Spinal cord (tissue), 10 donors: ENCODE measurements around the gene RNF183. TPM values are rescaled to one million over a fixed set of nuclear protein-coding genes. Genes with fewer than 3 reads are reported as not detected.
A peak's percentile ranks its signal among the peaks of the same experiment; 100 is the strongest.
"Not testable (repeated sequence)": the region's sequence is repeated elsewhere in the genome, so short reads cannot be mapped to it uniquely, and the experiment has no call there.

ENCODE experiments used
- DNase-seq, 6 donors: peaks; one replicate each; pipeline versions ENCODE4 v3.0.0 to v3.0.0-alpha.2; 2013 to 2015; ENCODE audit warnings: low spot score in 6 of 6, low read depth in 4 of 6
- H3K27ac ChIP-seq: one replicate; pipeline ENCODE4 v1.5.1; 2013; ENCODE audit warnings: low read depth, low read length, control low read depth
- H3K27me3 ChIP-seq: one replicate; pipeline ENCODE4 v1.6.1; 2013; ENCODE audit warnings: low read length; ENCODE audit not compliant: control insufficient read depth, insufficient read depth
- H3K36me3 ChIP-seq: one replicate; pipeline ENCODE4 v1.6.1; 2013; ENCODE audit warnings: low read length; ENCODE audit not compliant: control insufficient read depth, insufficient read depth
- H3K4me1 ChIP-seq: one replicate; pipeline ENCODE4 v1.6.1; 2013; ENCODE audit warnings: low read length; ENCODE audit not compliant: control insufficient read depth, insufficient read depth
- H3K4me3 ChIP-seq: one replicate; pipeline ENCODE4 v1.5.1; 2013; ENCODE audit warnings: low read depth, low read length, control low read depth
- H3K9me3 ChIP-seq: one replicate; pipeline ENCODE4 v1.6.1; 2013; ENCODE audit warnings: low read length; ENCODE audit not compliant: control insufficient read depth, insufficient read depth
- WGBS: methylation state at CpG from one replicate; pipeline ENCODE4 v1.1.5; 2013; ENCODE audit warnings: missing lambda C conversion rate; ENCODE audit not compliant: insufficient coverage; 5-methylcytosine and 5-hydroxymethylcytosine counted together
- polyA plus RNA-seq, 2 donors: library from polyadenylated mRNA; unstranded; fragments of 120-200 nt; gene quantifications; one replicate each; pipeline ENCODE4 v1.2.1, GENCODE V29; 2013; ENCODE audit not compliant: insufficient read length in 2 of 2
- total RNA-seq, 2 donors: library from RNA; depleted of rRNA in 1 of 2; stranded (reverse); fragments of 120-200 nt in 1 of 2; fragments of >200 nt in 1 of 2; gene quantifications; one replicate each; pipeline versions ENCODE4 v1.2.3 to v1.2.4, GENCODE V29; 2013 to 2014
- donor health status: healthy.

The RNF183 gene
- total and polyA plus RNA-seq, 4 donors = 0.11 to 0.12 TPM; not detected in 2

GRCh38 chr9:113306566-113306965, 3.4 kb upstream of the RNF183 start:
- Histone ChIP-seq H3K4me1 (no peaks in the 10 kb centered on the region), H3K36me3 (no peaks in the 10 kb centered on the region), H3K4me3 (no peak overlapping the region), H3K27ac (no peak overlapping the region), H3K27me3 (no peaks in the 10 kb centered on the region), H3K9me3 (no peaks in the 10 kb centered on the region)
- no peak for DNase-seq
- no CpG with 5 or more reads among the region's 1 CpG for WGBS

- 100% methylated on average over 1 of the region's 8 CpGs for WGBS
- no peaks in the 10 kb centered on the region for H3K9me3 ChIP-seq
- no peak overlapping the region for H3K4me3 ChIP-seq
These were observed 1.6 kb downstream of the RNF183 start for GRCh38 chr9:113301548-113301947.

GRCh38 chr9:113299800-113300292, 3.3 kb downstream of the RNF183 start:
- H3K4me3 ChIP-seq = no peak overlapping the region
- no peaks in the 10 kb centered on the region for H3K9me3 ChIP-seq
- H3K27ac ChIP-seq = no peak overlapping the region
- peaks cover 3% of the 10 kb centered on the region for H3K36me3 ChIP-seq
- WGBS = 72% methylated on average over 6 of the region's 8 CpGs
- no peaks in the 10 kb centered on the region for H3K4me1 ChIP-seq
- H3K27me3 ChIP-seq = no peaks in the 10 kb centered on the region
- DNase-seq = peak in 1 of 6 donors; percentile 14

More at GRCh38 chr9:113301548-113301947, 1.6 kb downstream of the RNF183 start:
- no peaks in the 10 kb centered on the region for H3K27me3 ChIP-seq
- no peak for DNase-seq
- no peaks in the 10 kb centered on the region for H3K4me1 ChIP-seq
- H3K36me3 ChIP-seq = peaks cover 3% of the 10 kb centered on the region
- H3K27ac ChIP-seq = no peak overlapping the region

GRCh38 chr9:113298924-113299770, 4.0 kb downstream of the RNF183 start:
- no peak for DNase-seq

DNA sequence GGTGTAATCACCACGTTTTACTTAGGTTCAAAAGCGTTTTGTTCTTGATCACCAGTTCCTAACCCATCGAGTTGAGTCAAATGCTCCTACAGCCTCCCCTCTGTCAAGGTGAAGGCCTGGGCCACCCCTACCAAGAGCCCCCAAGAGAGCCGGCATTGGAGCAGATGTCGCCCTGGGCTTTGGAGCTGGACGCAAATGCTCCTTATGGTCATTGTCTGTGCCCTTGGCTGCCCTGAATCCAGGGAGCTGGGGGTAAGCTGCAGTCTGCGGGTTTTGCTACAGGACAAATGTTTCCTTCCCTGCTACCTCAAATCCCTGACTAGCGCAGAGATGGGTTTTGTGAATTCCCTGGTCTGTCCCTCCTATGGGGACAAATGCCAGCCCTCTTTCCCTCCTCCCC, 4.9 kb downstream of the RNF183 start:
- Histone ChIP-seq H3K9me3 (no peaks in the 10 kb centered on the region), H3K4me3 (no peak overlapping the region), H3K27ac (no peak overlapping the region), H3K4me1 (no peaks in the 10 kb centered on the region), H3K36me3 (peaks cover 6% of the 10 kb centered on the region), H3K27me3 (no peaks in the 10 kb centered on the region)
- 94% methylated on average over 8 of the region's 8 CpGs for WGBS
- no peak for DNase-seq

More at GRCh38 chr9:113298924-113299770, 4.0 kb downstream of the RNF183 start:
- H3K36me3 ChIP-seq = peaks cover 3% of the 10 kb centered on the region
- no peaks in the 10 kb centered on the region for H3K4me1 ChIP-seq
- no peak overlapping the region for H3K27ac ChIP-seq
- H3K4me3 ChIP-seq = no peak overlapping the region
- no peaks in the 10 kb centered on the region for H3K27me3 ChIP-seq
- H3K9me3 ChIP-seq = no peaks in the 10 kb centered on the region
- 90% methylated on average over 11 of the region's 15 CpGs for WGBS

- Histone ChIP-seq H3K27me3 (no peaks in the 10 kb centered on the region), H3K4me1 (no peaks in the 10 kb centered on the region), H3K9me3 (no peaks in the 10 kb centered on the region), H3K27ac (no peak overlapping the region), H3K4me3 (no peak overlapping the region), H3K36me3 (peaks cover 11% of the 10 kb centered on the region)
- no peak for DNase-seq
- WGBS = 65% methylated on average over 6 of the region's 9 CpGs
These were observed 6.2 kb downstream of the RNF183 start for GRCh38 chr9:113296796-113297558.

DNA sequence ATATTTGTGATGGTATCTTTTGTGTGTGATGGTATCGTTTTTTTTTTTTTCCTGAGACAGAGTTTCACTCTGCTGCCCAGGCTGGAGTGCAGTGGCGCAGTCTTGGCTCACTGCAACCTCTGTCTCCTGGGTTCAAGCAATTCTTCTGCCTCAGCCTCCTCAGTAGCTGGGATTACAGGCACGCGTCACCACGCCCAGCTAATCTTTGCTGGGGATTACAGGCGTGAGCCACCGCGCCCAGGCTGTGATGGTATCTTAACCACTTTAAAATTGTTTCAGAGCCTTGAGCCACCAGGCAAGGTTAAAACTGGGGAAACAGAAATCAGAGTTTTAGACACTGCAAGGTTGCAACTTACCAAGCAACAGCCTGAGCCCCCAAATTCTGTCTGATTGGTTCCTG, 6.9 kb downstream of the RNF183 start:
- H3K4me3 ChIP-seq, DNase-seq, H3K9me3 ChIP-seq, H3K4me1 ChIP-seq, H3K27ac ChIP-seq, H3K27me3 ChIP-seq: not testable (repeated sequence)
- peaks cover 18% of the 10 kb centered on the region for H3K36me3 ChIP-seq
- WGBS = 80% methylated on average over 7 of the region's 8 CpGs

DNA sequence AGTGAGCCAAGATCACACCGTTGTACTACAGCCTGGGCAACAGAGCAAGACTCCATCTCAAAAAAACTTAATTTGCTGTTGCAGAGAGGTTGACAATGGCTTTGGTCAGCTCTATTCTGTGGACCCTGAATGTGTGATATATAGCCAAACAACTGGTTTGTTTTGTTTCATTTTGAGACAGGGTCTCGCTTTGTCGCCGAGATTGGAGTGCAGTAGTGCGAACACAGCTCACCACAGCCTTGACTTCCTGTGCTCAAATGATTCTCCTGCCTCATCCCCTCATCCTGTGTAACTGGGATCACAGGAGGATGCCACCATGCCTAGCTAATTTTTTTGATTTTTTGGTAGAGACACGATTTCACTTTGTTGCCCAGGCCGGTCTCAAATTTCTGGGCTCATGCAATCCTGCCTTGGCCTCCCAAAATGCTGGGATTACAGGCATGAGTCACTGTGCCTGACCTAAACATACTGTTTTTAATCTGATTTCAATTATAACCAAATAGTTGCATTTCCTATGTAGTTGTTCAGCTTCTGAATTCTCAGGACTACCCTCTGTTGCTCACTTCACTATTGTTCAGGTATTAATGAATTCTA, 9.8 kb downstream of the RNF183 start:
- H3K36me3 ChIP-seq = peaks cover 35% of the 10 kb centered on the region
- H3K4me1 ChIP-seq = no peaks in the 10 kb centered on the region
- no peaks in the 10 kb centered on the region for H3K9me3 ChIP-seq
- DNase-seq = no peak
- H3K27ac ChIP-seq = no peak overlapping the region
- no peak overlapping the region for H3K4me3 ChIP-seq
- 88% methylated on average over 4 of the region's 7 CpGs for WGBS
- no peaks in the 10 kb centered on the region for H3K27me3 ChIP-seq

DNA sequence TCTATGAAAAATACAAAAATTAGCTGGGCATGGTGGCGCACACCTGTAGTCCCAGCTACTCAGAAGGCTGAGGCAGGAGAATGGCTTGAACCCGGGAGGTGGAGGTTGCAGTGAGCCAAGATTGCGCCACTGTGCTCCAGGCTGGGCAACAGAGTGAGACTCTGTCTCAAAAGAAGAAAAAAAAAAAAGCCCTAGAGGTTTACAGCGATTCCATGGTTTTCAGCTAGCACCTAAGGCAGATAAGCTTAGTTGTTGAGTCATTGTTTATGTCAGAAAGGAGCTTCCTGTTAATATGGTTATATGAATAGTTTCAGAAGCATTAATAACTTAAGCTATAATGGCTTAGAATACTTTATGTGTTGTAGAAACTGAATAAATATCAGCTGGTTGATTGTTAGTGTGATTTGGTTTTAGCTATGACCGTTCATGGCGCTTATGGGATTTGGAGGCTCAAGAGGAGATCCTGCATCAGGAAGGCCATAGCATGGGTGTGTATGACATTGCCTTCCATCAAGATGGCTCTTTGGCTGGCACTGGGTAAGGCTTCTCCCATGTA, 13.0 kb downstream of the RNF183 start:
- Histone ChIP-seq H3K9me3 (no peaks in the 10 kb centered on the region), H3K27me3 (no peaks in the 10 kb centered on the region), H3K4me3 (no peak overlapping the region), H3K27ac (no peak overlapping the region), H3K36me3 (peaks cover 47% of the 10 kb centered on the region), H3K4me1 (no peaks in the 10 kb centered on the region)
- DNase-seq = no peak
- 97% methylated on average over 5 of the region's 6 CpGs for WGBS
